ENCODE data around the gene PCK1. TPM values are rescaled to one million over a fixed set of nuclear protein-coding genes. Genes with fewer than 3 reads are reported as not detected.

The PCK1 gene
- total RNA-seq, 4 donors from 2014 or later: 2.2 to 6.3 (median 5.2) TPM

- no peak for DNase-seq (ENCODE audit: low spot score in 2 of 2)
- 84% methylated on average over 7 of the region's 8 CpGs for WGBS
- no peak overlapping the region for H3K27ac ChIP-seq
Measured at GRCh38 chr20:57609842-57610167, 48.9 kb downstream of the PCK1 start.

GRCh38 chr20:57610261-57610952, 49.5 kb downstream of the PCK1 start:
- no peak overlapping the region for H3K27ac ChIP-seq
- TF ChIP-seq POLR2A (IDR thresholded peaks at IDR 0.05): no peak
- H3K27me3 ChIP-seq: peaks cover 23% of the 10 kb centered on the region
- H3K36me3 ChIP-seq: no peaks in the 10 kb centered on the region
- 69% methylated on average over 15 of the region's 18 CpGs for WGBS
- H3K4me3 ChIP-seq: no peak overlapping the region
- no peaks in the 10 kb centered on the region for H3K9me3 ChIP-seq
- H3K4me1 ChIP-seq: no peaks in the 10 kb centered on the region
- DNase-seq (ENCODE audit: low spot score in 2 of 2): peak in 1 of 2 donors; percentile 46

More at GRCh38 chr20:57609842-57610167, 48.9 kb downstream of the PCK1 start:
- H3K4me1 ChIP-seq: no peaks in the 10 kb centered on the region
- TF ChIP-seq EP300 (IDR thresholded peaks at IDR 0.05) (no peak), POLR2AphosphoS5 (IDR thresholded peaks at IDR 0.05) (no peak), POLR2A (IDR thresholded peaks at IDR 0.05) (no peak), CTCF (IDR thresholded peaks at IDR 0.05) (no peak)
- no peak overlapping the region for H3K4me3 ChIP-seq
- peaks cover 22% of the 10 kb centered on the region for H3K27me3 ChIP-seq
- no peaks in the 10 kb centered on the region for H3K9me3 ChIP-seq
- no peaks in the 10 kb centered on the region for H3K36me3 ChIP-seq

GRCh38 chr20:57611586-57612311, 50.8 kb downstream of the PCK1 start:
- Histone ChIP-seq H3K27me3 (peaks cover 26% of the 10 kb centered on the region), H3K36me3 (no peaks in the 10 kb centered on the region), H3K9me3 (no peaks in the 10 kb centered on the region), H3K4me1 (no peaks in the 10 kb centered on the region), H3K4me3 (no peak overlapping the region), H3K27ac (no peak overlapping the region)
- DNase-seq (ENCODE audit: low spot score in 2 of 2): peak; percentile 30 to 65
- TF ChIP-seq EP300 (IDR thresholded peaks at IDR 0.05): no peak
- no peak for TF ChIP-seq POLR2AphosphoS5 (IDR thresholded peaks at IDR 0.05)
- no peak for TF ChIP-seq POLR2A (IDR thresholded peaks at IDR 0.05)
- TF ChIP-seq CTCF (IDR thresholded peaks at IDR 0.05): no peak
- 84% methylated on average over 16 of the region's 18 CpGs for WGBS

GRCh38 chr20:57612436-57612835, 51.5 kb downstream of the PCK1 start:
- Histone ChIP-seq H3K27ac (no peak overlapping the region), H3K4me1 (no peaks in the 10 kb centered on the region), H3K9me3 (no peaks in the 10 kb centered on the region), H3K27me3 (peaks cover 29% of the 10 kb centered on the region), H3K36me3 (no peaks in the 10 kb centered on the region), H3K4me3 (no peak overlapping the region)
- TF ChIP-seq EP300 (IDR thresholded peaks at IDR 0.05) (no peak), POLR2AphosphoS5 (IDR thresholded peaks at IDR 0.05) (no peak), POLR2A (IDR thresholded peaks at IDR 0.05) (no peak), CTCF (IDR thresholded peaks at IDR 0.05) (no peak)
- DNase-seq (ENCODE audit: low spot score in 2 of 2): peak; percentile 9 to 63
- WGBS: 87% methylated on average over 7 of the region's 7 CpGs

GRCh38 chr20:57612916-57613315, 52.0 kb downstream of the PCK1 start:
- H3K4me3 ChIP-seq: no peak overlapping the region
- peak; percentile 35 to 72 for DNase-seq (ENCODE audit: low spot score in 2 of 2)
- no peaks in the 10 kb centered on the region for H3K4me1 ChIP-seq
- TF ChIP-seq POLR2A (IDR thresholded peaks at IDR 0.05) (no peak), POLR2AphosphoS5 (IDR thresholded peaks at IDR 0.05) (no peak), EP300 (IDR thresholded peaks at IDR 0.05) (no peak), CTCF (IDR thresholded peaks at IDR 0.05) (no peak)
- no peak overlapping the region for H3K27ac ChIP-seq
- H3K27me3 ChIP-seq: peaks cover 29% of the 10 kb centered on the region
- H3K36me3 ChIP-seq: no peaks in the 10 kb centered on the region
- WGBS: 93% methylated on average over 7 of the region's 7 CpGs
- no peaks in the 10 kb centered on the region for H3K9me3 ChIP-seq

Measured in suprapubic skin (tissue), 4 donors.